GM19351 (cell line): ENCODE measurements around the gene SKAP2.

Experiments
- ATAC-seq: cut with Tn5 transposase; IDR thresholded peaks from one replicate; pipeline ENCODE4 v1.9.1; 2021; ENCODE audit warnings: mild to moderate bottlenecking, moderate library complexity; ENCODE audit not compliant: unreplicated experiment

SKAP2 gene

DNA sequence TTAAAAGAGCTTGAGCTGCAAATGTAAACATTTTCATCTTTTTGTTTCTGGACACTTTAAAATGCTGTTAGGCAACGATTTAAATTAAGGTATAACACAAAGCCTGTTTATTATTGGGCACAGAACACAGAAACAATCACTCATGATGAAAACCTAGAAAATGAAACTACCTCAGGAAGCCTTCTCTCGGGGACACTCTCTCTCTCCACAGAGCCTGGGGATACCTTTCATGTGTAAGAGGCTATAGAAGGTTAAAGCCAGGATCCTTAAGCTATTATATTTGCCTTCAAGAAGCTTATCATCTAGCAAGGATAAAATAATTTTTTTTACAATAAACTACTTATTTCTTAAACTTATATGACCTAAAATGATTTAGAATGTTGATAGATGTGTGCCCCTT, 194.1 kb downstream of the SKAP2 start:
- ATAC-seq = no peak

DNA sequence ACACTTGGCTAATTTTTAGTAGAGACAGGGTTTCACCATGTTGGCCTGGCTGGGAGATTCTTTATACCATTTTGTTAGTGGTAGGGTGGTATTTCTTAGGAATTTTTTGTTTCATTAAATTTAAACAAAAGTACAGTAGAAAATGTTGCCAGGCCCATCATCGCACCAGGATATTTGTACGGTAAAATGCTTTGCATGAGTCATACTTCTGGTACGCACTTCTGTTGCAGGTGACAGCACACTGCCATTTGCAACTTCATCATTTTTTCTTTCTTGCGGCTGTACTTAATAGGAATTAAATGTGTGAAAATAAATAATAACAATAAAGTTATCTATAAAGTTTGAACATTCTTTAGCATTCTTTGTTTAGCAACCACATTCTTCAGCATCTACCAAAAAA, 195.6 kb downstream of the SKAP2 start:
- ATAC-seq = no peak

DNA sequence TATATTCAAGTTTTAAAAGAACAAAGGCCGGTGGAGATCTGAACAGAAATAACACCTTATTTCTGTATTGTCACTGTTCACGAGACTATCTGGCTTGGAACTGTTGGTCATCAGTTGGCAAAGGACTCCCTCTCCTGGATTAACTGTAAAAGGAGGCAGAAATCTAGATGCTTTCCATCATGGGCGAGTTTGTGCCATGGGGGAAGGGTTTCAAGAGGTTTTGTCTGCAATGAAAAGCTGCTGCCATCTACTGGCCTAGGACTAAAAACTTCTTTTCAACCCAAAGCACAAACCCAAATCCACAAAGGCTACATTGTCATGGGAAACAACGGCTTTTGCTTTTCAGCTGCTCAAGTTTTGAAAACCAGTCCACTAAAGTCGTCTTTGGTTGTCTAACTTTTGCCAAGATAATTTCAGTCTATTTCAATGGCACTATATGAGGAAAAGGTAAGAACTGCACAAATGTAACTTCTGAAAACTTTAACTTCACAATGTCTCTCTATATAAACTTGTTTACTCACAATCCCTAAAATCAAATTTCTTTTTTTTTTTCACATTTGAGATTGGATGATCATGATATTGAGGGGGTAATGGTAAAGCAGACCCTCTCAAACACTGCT, 196.8 kb downstream of the SKAP2 start:
- no peak for ATAC-seq

DNA sequence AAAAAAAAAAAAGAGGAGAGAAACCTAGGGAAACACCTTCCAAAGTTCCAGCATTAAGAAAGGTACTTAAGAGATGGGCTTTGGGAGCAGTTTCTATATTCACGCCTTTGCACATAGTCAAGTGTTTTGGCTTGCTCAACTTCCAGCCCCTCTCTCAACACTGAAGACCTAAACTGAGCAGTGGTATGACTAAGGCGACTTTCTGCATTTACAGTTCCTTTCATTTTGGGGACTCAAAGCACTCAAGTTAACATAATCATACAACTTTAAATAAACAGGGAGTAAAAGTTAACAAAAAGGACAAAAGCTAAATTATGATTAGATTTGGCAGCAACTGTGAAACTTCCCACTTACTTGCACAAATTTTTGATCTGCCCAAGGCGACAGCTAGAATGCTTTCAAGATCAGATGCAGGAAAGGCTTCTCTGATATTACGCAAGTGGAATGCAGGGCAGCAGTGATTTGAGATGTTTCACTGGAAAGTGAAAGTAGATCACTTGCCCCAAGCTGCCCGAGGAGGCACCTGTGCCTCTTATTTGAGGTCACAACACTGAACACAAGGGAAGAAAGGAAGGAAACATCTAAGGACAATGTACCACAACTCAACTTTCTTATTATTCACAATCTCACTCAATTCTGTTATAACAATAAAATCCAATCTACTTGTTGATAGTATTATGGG, 199.5 kb downstream of the SKAP2 start:
- ATAC-seq = no peak

DNA sequence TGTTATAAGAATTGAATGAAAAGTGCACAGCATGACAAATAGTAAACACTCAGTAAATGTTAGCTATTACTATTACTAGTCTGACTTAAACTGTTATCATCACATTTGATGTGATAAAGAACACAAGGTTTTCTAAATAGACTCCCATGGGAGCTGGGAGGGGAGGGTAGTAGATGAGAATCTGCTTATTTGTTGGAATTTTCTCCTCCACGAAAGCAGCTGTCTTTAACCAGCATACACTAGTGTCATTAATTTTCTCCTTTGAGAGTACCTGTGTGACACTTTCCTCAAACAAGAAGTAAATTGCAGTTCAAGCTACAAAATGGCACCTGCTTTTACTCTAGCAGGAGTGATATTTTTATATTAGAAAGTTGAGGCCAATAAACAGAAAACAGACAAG, 200.1 kb downstream of the SKAP2 start:
- ATAC-seq = no peak

- ATAC-seq = no peak
These were observed 200.5 kb downstream of the SKAP2 start for GRCh38 chr7:26663874-26664273.

GRCh38 chr7:26662646-26663045, 201.7 kb downstream of the SKAP2 start:
- ATAC-seq = no peak

- ATAC-seq = no peak
These were observed 205.3 kb downstream of the SKAP2 start for GRCh38 chr7:26659121-26659520.

DNA sequence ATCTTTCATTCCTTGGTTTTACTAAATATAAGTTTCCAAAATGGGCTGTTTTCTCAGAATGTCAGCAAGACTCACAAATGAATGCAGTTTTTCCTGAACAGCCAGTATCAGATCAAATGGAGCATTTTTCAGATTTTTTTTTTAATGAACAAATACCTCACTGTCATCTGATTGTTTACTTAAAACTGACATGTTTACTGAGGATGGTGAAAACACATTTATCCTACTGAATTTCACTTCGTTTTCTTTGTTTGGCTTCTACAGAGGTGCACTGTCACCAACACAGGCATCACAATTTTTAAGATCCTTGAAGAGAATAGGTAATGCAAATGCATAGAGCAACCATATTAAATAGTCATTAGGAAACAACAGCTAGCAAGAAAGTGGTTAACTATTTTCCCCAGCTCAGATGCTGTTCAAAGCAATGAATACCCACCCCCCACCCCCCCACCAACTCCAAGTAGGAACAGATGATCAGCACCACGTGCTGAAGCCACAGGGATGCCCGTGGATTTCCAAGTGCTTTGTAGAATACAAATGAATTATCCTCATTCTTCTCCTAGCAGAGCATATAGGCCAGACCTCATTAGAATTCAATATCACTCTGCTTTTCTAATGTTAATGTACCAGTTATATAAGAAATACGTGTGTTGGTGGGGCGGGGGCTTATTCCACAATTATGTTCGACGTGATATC, 205.9 kb downstream of the SKAP2 start:
- no peak for ATAC-seq

- ATAC-seq = no peak
These were observed 206.6 kb downstream of the SKAP2 start for GRCh38 chr7:26657686-26658388.

- ATAC-seq = no peak
These were observed 207.2 kb downstream of the SKAP2 start for GRCh38 chr7:26657206-26657641.

GRCh38 chr7:26656735-26657134, 207.7 kb downstream of the SKAP2 start:
- no peak for ATAC-seq

- no peak for ATAC-seq
These were observed 208.6 kb downstream of the SKAP2 start for GRCh38 chr7:26655781-26656180.

DNA sequence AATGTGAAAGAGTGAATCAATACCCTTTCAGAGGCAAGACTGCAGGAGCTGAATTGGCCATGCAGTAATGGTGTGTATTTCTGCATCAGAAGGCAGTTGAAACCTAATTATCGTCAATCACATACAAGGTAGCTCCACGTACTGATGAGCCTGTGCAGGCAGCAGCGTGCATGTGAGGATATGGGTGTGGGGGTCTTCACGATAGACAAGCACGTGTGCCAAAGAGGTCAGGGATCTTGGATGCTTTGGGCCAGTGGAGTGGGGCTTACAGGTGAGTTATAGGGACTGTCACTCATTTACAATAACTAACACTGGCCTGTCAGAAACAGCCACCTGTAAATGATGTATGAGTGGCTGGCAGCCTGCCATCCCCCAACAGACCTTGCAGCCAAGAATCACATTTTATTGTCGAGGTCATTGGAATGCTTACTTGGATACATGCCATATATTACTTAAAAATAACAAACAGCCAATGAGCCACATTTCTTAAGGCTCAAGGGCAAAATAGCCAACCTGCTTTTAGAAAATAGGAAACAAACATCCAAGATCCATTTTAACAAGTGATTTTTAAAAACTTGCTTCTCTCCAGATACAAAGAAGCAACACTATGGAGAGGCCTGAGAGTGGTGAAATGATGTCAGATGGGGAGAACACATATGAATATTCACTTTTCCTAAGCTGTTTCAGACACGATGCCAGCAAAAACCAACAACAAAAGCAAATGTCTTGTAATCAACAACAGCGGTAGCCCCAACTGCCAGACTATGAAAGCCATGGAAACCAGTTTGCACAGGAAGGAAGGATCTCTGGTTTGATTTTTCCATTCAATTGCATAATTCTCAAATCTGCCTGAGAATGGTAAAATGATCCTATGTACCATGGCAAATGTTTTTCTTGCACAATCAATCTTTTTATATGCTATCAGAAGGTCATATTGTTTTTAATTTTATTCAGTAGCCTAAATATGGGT, 210.7 kb downstream of the SKAP2 start:
- no peak for ATAC-seq

DNA sequence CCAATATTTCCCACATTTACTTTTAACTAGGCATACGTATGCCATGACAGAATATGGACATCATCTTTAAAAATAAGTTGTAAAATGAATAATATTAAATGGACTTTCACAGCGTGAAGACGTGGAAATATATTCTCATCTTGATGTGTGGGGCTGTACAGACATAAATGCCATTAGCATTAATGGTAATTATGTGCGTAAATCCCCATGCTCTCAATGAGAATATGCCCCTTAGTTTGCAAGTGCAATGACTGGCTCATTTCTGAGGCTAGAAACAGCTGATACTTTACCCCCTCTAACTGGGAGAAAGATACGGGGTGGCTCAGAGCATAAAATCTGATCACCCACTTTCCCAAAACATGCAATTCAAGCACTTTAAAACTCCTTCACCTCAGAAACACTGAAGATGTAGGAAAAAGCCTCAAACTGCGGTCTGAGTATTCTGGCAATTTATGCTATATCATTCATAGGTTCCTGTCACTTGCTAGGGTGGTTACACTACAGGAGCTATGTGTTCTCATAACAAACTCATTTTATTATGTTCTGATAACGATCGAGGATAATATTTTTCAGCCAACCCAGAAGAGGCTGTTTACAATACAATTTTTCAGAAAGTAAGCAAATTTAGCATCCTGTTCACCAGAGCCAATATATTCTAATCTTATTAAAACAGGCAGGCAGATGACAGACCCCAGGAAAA, 211.8 kb downstream of the SKAP2 start:
- ATAC-seq = no peak

- ATAC-seq = no peak
These were observed 214.3 kb downstream of the SKAP2 start for GRCh38 chr7:26650103-26650502.

GRCh38 chr7:26649388-26649787, 215.0 kb downstream of the SKAP2 start:
- ATAC-seq = no peak

- no peak for ATAC-seq
These were observed 215.8 kb downstream of the SKAP2 start for GRCh38 chr7:26648554-26648953.

DNA sequence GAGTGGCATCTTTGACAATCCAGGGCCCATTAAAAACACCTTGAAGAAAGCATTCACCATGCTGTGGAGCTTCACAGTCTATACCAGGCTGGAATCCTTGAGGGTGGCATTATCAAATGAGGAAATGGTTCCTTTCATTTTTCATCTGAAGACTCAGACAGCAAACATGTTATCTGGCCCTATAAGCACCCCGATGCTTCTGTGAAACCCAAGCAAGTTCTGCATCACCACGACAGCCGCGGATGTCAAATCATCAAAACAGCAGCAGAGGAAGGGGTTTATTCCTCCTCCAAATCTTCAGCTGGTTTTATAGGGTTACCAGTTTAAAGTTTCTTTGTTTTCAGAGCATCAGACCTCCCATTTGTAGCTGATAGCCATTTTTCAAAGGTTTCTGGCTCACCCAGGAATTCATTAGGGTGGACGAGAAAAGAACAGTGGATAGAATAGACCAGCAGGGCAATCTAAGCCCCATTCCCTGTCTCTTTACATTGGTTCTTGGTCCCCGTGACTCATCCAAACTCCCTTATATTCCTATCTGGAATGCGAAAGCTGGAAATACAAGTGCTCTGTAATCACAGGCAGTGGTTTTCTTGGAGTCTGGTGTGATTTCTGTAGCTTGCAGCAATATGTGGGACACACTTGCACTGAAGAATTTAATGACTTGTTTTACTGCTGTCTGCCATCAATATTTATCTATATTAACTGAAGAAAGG, 217.9 kb downstream of the SKAP2 start:
- no peak for ATAC-seq
